ENCODE results near the gene ASB10. TPM values are rescaled to one million over a fixed set of nuclear protein-coding genes. Genes with fewer than 3 reads are reported as not detected.

Gene ASB10
- total RNA-seq, 1 donor from 2014 or later, result not detected

GRCh38 chr7:151131592-151132293 lies 55.3 kb downstream of the ASB10 start:
- Histone ChIP-seq H3K9me3 (no peaks in the 10 kb centered on the region), H3K27me3 (no peaks in the 10 kb centered on the region), H3K27ac (no peak overlapping the region), H3K36me3 (peaks cover 60 to 87% of the 10 kb centered on the region in 2 donors), H3K4me1 (no peaks in the 10 kb centered on the region), H3K4me3 (no peak overlapping the region)
- no peak for DNase-seq (ENCODE audit: low spot score in 2 of 2)
- intact Hi-C loops (cut with DNase I), result no loop called here
- TF ChIP-seq CTCF (IDR thresholded peaks at IDR 0.05), result no peak

- Histone ChIP-seq H3K27me3 (no peaks in the 10 kb centered on the region), H3K27ac (no peak overlapping the region), H3K4me1 (no peaks in the 10 kb centered on the region), H3K36me3 (peaks cover 55 to 81% of the 10 kb centered on the region in 2 donors), H3K4me3 (no peak overlapping the region), H3K9me3 (no peaks in the 10 kb centered on the region)
- no peak for TF ChIP-seq CTCF (IDR thresholded peaks at IDR 0.05)
- intact Hi-C loops (cut with DNase I), result no loop called here
- DNase-seq (ENCODE audit: low spot score in 2 of 2), result no peak
These were observed 55.8 kb downstream of the ASB10 start for GRCh38 chr7:151131224-151131591.

GRCh38 chr7:151130741-151131157 lies 56.3 kb downstream of the ASB10 start:
- no peak for TF ChIP-seq CTCF (IDR thresholded peaks at IDR 0.05)
- no peak for DNase-seq (ENCODE audit: low spot score in 2 of 2)
- H3K4me1 ChIP-seq, result peaks cover 0 to under 1% of the 10 kb centered on the region in 2 donors
- intact Hi-C loops (cut with DNase I), result no loop called here
- H3K27me3 ChIP-seq, result no peaks in the 10 kb centered on the region
- no peaks in the 10 kb centered on the region for H3K9me3 ChIP-seq
- H3K27ac ChIP-seq, result no peak overlapping the region
- no peak overlapping the region for H3K4me3 ChIP-seq
- H3K36me3 ChIP-seq, result peaks cover 51 to 77% of the 10 kb centered on the region in 2 donors

GRCh38 chr7:151129960-151130591 lies 57.0 kb downstream of the ASB10 start:
- no peaks in the 10 kb centered on the region for H3K9me3 ChIP-seq
- peaks cover 45 to 70% of the 10 kb centered on the region in 2 donors for H3K36me3 ChIP-seq
- H3K4me1 ChIP-seq, result peaks cover 3 to 5% of the 10 kb centered on the region in 2 donors
- TF ChIP-seq CTCF (IDR thresholded peaks at IDR 0.05), result no peak
- no peak overlapping the region for H3K27ac ChIP-seq
- no peaks in the 10 kb centered on the region for H3K27me3 ChIP-seq
- intact Hi-C loops (cut with DNase I), result no loop called here
- DNase-seq (ENCODE audit: low spot score in 2 of 2), result no peak
- H3K4me3 ChIP-seq, result no peak overlapping the region

- TF ChIP-seq CTCF (IDR thresholded peaks at IDR 0.05), result no peak
- H3K9me3 ChIP-seq, result no peaks in the 10 kb centered on the region
- peaks cover 3 to 5% of the 10 kb centered on the region in 2 donors for H3K4me1 ChIP-seq
- H3K4me3 ChIP-seq, result no peak overlapping the region
- H3K27me3 ChIP-seq, result no peaks in the 10 kb centered on the region
- H3K36me3 ChIP-seq, result peaks cover 38 to 63% of the 10 kb centered on the region in 2 donors
- H3K27ac ChIP-seq, result no peak overlapping the region
- no peak for DNase-seq (ENCODE audit: low spot score in 2 of 2)
- intact Hi-C loops (cut with DNase I), result no loop called here
These were observed 57.7 kb downstream of the ASB10 start for GRCh38 chr7:151129117-151129959.
